GM12801 (cell line): ENCODE measurements around the gene TGFBI.

ENCODE experiments used
- CTCF ChIP-seq: IDR thresholded peaks from one replicate; pipeline ENCODE4 v1.5.1; 2011; ENCODE audit warnings: control low read depth; ENCODE audit not compliant: insufficient read length; ENCODE audit errors: extremely low read depth

Gene TGFBI

GRCh38 chr5:136070486-136071285 is 41.9 kb downstream of the TGFBI start:
- TF ChIP-seq CTCF, result no peak

- no peak for TF ChIP-seq CTCF
Observed at GRCh38 chr5:136073714-136074529, 45.1 kb downstream of the TGFBI start.

GRCh38 chr5:136075466-136075891 is 46.7 kb downstream of the TGFBI start:
- no peak for TF ChIP-seq CTCF

GRCh38 chr5:136076067-136076466 is 47.3 kb downstream of the TGFBI start:
- TF ChIP-seq CTCF, result no peak

- no peak for TF ChIP-seq CTCF
Observed at GRCh38 chr5:136076881-136077445, 48.2 kb downstream of the TGFBI start.

- TF ChIP-seq CTCF, result no peak
Observed at GRCh38 chr5:136079195-136079985, 50.6 kb downstream of the TGFBI start.

GRCh38 chr5:136080113-136080482 is 51.3 kb downstream of the TGFBI start:
- no peak for TF ChIP-seq CTCF
